CD4-positive, alpha-beta T cell (primary cell): ENCODE data around the gene MRPS31. TPM values are rescaled to one million over a fixed set of nuclear protein-coding genes. Genes with fewer than 3 reads are reported as not detected.

Experiments used
- ATAC-seq: fragments of 200-7000 bp; cut with Tn5 transposase; one replicate; pipeline ENCODE4 v1.10.0; 2022; ENCODE audit warnings: mild to moderate bottlenecking; ENCODE audit not compliant: poor library complexity
- CTCF ChIA-PET: fragments of 350-600 bp; sonication (Branson Sonifier 250); formaldehyde crosslinking; loops from one replicate; lab custom pipeline; 2021; ENCODE audit warnings: antibody characterized with exemption, inconsistent platforms; lab: Charles Lee
- POLR2A ChIA-PET: fragments of 350-600 bp; sonication (Branson Sonifier 250); formaldehyde crosslinking; loops from one replicate; lab custom pipeline; 2021; ENCODE audit warnings: antibody characterized with exemption, inconsistent platforms; lab: Charles Lee
- DNase-seq, 14 experiments: peaks; one replicate each; pipeline ENCODE4 v3.0.0-alpha.2; 2013 to 2020; ENCODE audit warnings: mixed read lengths in 2 of 14
- H3K27ac ChIP-seq, 2 donors: one replicate each; pipeline versions ENCODE4 v1.5.1 to v1.7.0; 2013; ENCODE audit warnings: low read length in 2 of 2, low read depth in 1 of 2, mild to moderate bottlenecking in 1 of 2
- H3K27me3 ChIP-seq, 2 experiments: 1 replicate in 1 of 2; 2 replicates in 1 of 2; pipeline versions ENCODE4 v1.6.1 to v1.7.0; 2013; ENCODE audit warnings: low read length in 2 of 2, control low read depth in 1 of 2, mild to moderate bottlenecking in 1 of 2, moderate library complexity in 1 of 2; ENCODE audit not compliant: insufficient read depth in 2 of 2, control insufficient read depth in 1 of 2
- H3K36me3 ChIP-seq: one replicate; pipeline ENCODE4 v1.6.1; 2013; ENCODE audit warnings: low read length, control low read depth; ENCODE audit not compliant: insufficient read depth
- H3K4me1 ChIP-seq: one replicate; pipeline ENCODE4 v1.6.1; 2013; ENCODE audit warnings: low read length, control low read depth; ENCODE audit not compliant: insufficient read depth
- H3K4me3 ChIP-seq: one replicate; pipeline ENCODE4 v1.5.1; 2013; ENCODE audit warnings: mild to moderate bottlenecking, low read length, moderate library complexity
- H3K9me3 ChIP-seq, 2 experiments: 1 replicate in 1 of 2; 2 replicates in 1 of 2; pipeline versions ENCODE4 v1.6.1 to v1.7.0; 2013; ENCODE audit warnings: low read length in 2 of 2, mild to moderate bottlenecking in 2 of 2, control low read depth in 1 of 2, moderate library complexity in 1 of 2; ENCODE audit not compliant: control insufficient read depth in 1 of 2, insufficient read depth in 1 of 2
- H3K27ac Mint-ChIP-seq: one replicate; pipeline ENCODE4 v1.8.0; 2020; ENCODE audit warnings: mixed read lengths
- H3K27me3 Mint-ChIP-seq: one replicate; pipeline ENCODE4 v1.8.0; 2021; ENCODE audit warnings: mixed read lengths
- H3K36me3 Mint-ChIP-seq: one replicate; pipeline ENCODE4 v1.8.0; 2021; ENCODE audit warnings: low read depth, mixed read lengths
- H3K4me1 Mint-ChIP-seq: one replicate; pipeline ENCODE4 v1.8.0; 2021; ENCODE audit warnings: low read depth, mixed read lengths
- H3K4me3 Mint-ChIP-seq: one replicate; pipeline ENCODE4 v1.8.0; 2020; ENCODE audit warnings: mild to moderate bottlenecking, mixed read lengths
- H3K9me3 Mint-ChIP-seq: one replicate; pipeline ENCODE4 v1.8.0; 2020; ENCODE audit warnings: mixed read lengths
- intact Hi-C, 2 experiments: fragments of 100-400 bp; cut with DNase I in 1 of 2; cut with micrococcal nuclease in 1 of 2; formaldehyde crosslinking; loops; one replicate each; pipeline versions ENCODE4 v1.15.1 to v1.9.0; 2023 to 2025; cut with DNase I, micrococcal nuclease
- total RNA-seq, 174 experiments: library from RNA in 2 of 174; stranded (reverse) in 2 of 174; gene quantifications; one replicate each; pipeline ENCODE4 v1.2.3 and lab custom pipeline; 2021 to 2026
- TF ChIP-seq, protein P1 (sequence below): fragments of 200-600 bp; IDR thresholded peaks from one replicate; pipeline ENCODE4 v1.8.0; 2022; ENCODE audit warnings: antibody characterized with exemption, mild to moderate bottlenecking

The MRPS31 gene
- total RNA-seq, 2 experiments from 2014 or later = 8.3 to 9.5 TPM

DNA sequence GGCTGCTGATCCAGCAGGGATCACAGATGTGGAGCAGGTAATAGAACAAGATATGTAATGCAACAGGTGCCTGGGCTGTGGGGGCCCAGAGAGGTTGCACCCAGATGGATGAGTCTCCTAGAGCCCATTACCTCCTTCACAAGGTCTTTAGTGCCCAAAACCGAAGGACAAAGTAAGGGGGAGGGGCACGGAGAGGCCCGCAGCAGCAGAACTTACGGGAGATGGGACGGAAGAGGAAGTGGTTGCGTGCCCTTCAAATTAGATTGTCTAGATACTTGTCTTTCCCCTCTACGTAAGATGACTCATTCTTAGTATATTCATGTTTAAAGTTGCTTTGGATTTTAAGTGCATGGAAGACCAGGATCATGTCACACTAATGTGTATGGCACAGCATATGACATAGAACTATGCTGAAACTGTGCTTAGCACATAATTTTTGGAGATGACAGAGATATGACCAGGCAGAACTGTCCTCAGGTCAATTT is 5.7 kb upstream of the MRPS31 start:
- POLR2A ChIA-PET = interaction anchor here (0.6 to 3.2 kb wide), 12 partner anchors 11 to 1091 kb away, joined by 3 to 16 read pairs (median 4); partner anchors contain the start of gene SLC25A15
- DNase-seq (peak; percentile 37 to 90 (median 67)), ATAC-seq (peak; percentile 93)
- CTCF ChIA-PET = interaction anchor here (0.8 to 3.2 kb wide), 10 partner anchors 8 to 834 kb away, joined by 3 to 11 read pairs (median 4); partner anchors contain the start of gene SLC25A15
- H3K27ac Mint-ChIP-seq = peak overlapping the region; percentile 91
- Histone ChIP-seq H3K4me3 (peak overlapping the region; percentile 24), H3K27me3 (no peaks in the 10 kb centered on the region), H3K36me3 (no peaks in the 10 kb centered on the region), H3K4me1 (peaks cover 32% of the 10 kb centered on the region), H3K9me3 (no peaks in the 10 kb centered on the region), H3K27ac (peak overlapping the region; percentile 71 to 73)
- TF ChIP-seq, protein P1, sequence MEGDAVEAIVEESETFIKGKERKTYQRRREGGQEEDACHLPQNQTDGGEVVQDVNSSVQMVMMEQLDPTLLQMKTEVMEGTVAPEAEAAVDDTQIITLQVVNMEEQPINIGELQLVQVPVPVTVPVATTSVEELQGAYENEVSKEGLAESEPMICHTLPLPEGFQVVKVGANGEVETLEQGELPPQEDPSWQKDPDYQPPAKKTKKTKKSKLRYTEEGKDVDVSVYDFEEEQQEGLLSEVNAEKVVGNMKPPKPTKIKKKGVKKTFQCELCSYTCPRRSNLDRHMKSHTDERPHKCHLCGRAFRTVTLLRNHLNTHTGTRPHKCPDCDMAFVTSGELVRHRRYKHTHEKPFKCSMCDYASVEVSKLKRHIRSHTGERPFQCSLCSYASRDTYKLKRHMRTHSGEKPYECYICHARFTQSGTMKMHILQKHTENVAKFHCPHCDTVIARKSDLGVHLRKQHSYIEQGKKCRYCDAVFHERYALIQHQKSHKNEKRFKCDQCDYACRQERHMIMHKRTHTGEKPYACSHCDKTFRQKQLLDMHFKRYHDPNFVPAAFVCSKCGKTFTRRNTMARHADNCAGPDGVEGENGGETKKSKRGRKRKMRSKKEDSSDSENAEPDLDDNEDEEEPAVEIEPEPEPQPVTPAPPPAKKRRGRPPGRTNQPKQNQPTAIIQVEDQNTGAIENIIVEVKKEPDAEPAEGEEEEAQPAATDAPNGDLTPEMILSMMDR = no peak
- peaks cover 33% of the 10 kb centered on the region for H3K4me1 Mint-ChIP-seq
- H3K36me3 Mint-ChIP-seq = no peaks in the 10 kb centered on the region
- peak overlapping the region; percentile 83 for H3K4me3 Mint-ChIP-seq
- no peaks in the 10 kb centered on the region for H3K9me3 Mint-ChIP-seq
- intact Hi-C loops = loop anchor here (2.0 to 10.0 kb wide), 5 partner anchors 144 to 1092 kb away; partner anchors contain the start of gene MTRF1 (in 1 of the 2)
- H3K27me3 Mint-ChIP-seq = no peaks in the 10 kb centered on the region

GRCh38 chr13:40776232-40776631 is 5.2 kb upstream of the MRPS31 start:
- Histone ChIP-seq H3K27me3 (no peaks in the 10 kb centered on the region), H3K27ac (peak overlapping the region; percentile 71 to 73), H3K36me3 (no peaks in the 10 kb centered on the region), H3K4me1 (peaks cover 37% of the 10 kb centered on the region), H3K9me3 (no peaks in the 10 kb centered on the region), H3K4me3 (peak overlapping the region; percentile 24)
- Mint-ChIP-seq H3K27ac (peak overlapping the region; percentile 91), H3K9me3 (no peaks in the 10 kb centered on the region), H3K4me1 (peaks cover 35% of the 10 kb centered on the region), H3K36me3 (peaks cover 2% of the 10 kb centered on the region), H3K4me3 (no peak overlapping the region), H3K27me3 (no peaks in the 10 kb centered on the region)
- intact Hi-C loops = loop anchor here (2.0 to 10.0 kb wide), 5 partner anchors 145 to 1091 kb away; partner anchors contain the start of gene MTRF1 (in 1 of the 2)
- CTCF ChIA-PET = interaction anchor here (0.6 to 1.8 kb wide), 4 partner anchors 11 to 833 kb away, joined by 3 to 6 read pairs (median 4); no protein-coding TSS in a partner anchor
- DNase-seq = peak in 5 of 14 experiments; percentile 21 to 58 (median 46)
- TF ChIP-seq, protein P1 = no peak
- POLR2A ChIA-PET = interaction anchor here (0.6 to 3.2 kb wide), 5 partner anchors 13 to 995 kb away, joined by 3 to 16 read pairs (median 3); partner anchors contain the start of gene SLC25A15
- ATAC-seq = no peak

- peaks cover 47% of the 10 kb centered on the region for H3K4me1 ChIP-seq
- Mint-ChIP-seq H3K9me3 (no peaks in the 10 kb centered on the region), H3K27me3 (no peaks in the 10 kb centered on the region), H3K4me3 (no peak overlapping the region), H3K27ac (no peak overlapping the region), H3K4me1 (peaks cover 51% of the 10 kb centered on the region), H3K36me3 (peaks cover 10% of the 10 kb centered on the region)
- H3K27me3 ChIP-seq = no peaks in the 10 kb centered on the region
- H3K27ac ChIP-seq = no peak overlapping the region
- POLR2A ChIA-PET = interaction anchor here (3.2 kb wide), 1 partner anchor 15 kb away, joined by 16 read pairs; the partner anchor contains the start of gene SLC25A15
- TF ChIP-seq, protein P1 = no peak
- ATAC-seq (no peak), DNase-seq (no peak)
- intact Hi-C loops = loop anchor here (5.0 to 10.0 kb wide), 6 partner anchors 148 to 1090 kb away; partner anchors contain the start of genes KBTBD7 (in 1 of the 2), MTRF1 (in 1 of the 2) and WBP4 (in 1 of the 2)
- H3K9me3 ChIP-seq = no peaks in the 10 kb centered on the region
- CTCF ChIA-PET = no interaction called here
- H3K4me3 ChIP-seq = no peak overlapping the region
- H3K36me3 ChIP-seq = no peaks in the 10 kb centered on the region
These were observed 3.7 kb upstream of the MRPS31 start for GRCh38 chr13:40774672-40775071.
